ENCODE data around the gene C17orf75.
"Not testable (repeated sequence)": the region's sequence is repeated elsewhere in the genome, so short reads cannot be mapped to it uniquely, and the experiment has no call there.

C17orf75 gene

GRCh38 chr17:32320847-32321246, 21.1 kb downstream of the C17orf75 start:
- no peak for TF ChIP-seq CTCF (IDR thresholded peaks at IDR 0.05; ENCODE audit: control extremely low read depth, extremely low read depth, low read depth, missing control alignments)
- POLR2A ChIA-PET: no interaction called here
- CTCF ChIA-PET: interaction anchor here (0.9 to 2.5 kb wide), 6 partner anchors 15 to 556 kb away, joined by 3 to 19 read pairs (median 3); partner anchors contain the start of gene MYO1D
- DNase-seq (ENCODE audit: extremely low spot score): no peak

DNA sequence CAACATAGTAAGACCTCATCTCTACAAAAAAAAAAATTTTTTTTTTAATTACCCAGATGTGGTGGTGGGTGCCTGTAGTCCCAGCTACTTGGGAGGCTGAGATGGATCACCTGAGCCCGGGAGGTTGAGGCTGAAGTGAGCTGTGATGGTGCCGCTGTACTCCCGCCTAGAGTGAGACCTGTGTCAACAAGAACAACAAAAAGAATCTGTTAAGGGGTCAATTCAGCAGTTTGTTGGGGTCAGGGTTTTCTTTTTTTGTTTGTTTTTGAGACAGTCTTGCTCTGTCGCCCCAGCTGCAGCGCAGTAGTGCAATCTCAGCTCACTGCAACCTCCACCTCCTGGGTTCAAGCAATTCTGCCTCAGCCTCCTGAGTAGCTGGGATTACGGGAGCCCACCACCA, 21.9 kb downstream of the C17orf75 start:
- CTCF ChIA-PET: interaction anchor here (0.6 to 2.5 kb wide), 19 partner anchors 8 to 557 kb away, joined by 3 to 19 read pairs (median 3); partner anchors contain the start of gene MYO1D
- DNase-seq (ENCODE audit: extremely low spot score); POLR2A ChIA-PET: not testable (repeated sequence)

- ChIA-PET POLR2A (no interaction called here), CTCF (interaction anchor here (0.6 to 2.7 kb wide), 23 partner anchors 9 to 558 kb away, joined by 3 to 19 read pairs (median 4); partner anchors contain the start of gene MYO1D)
- DNase-seq (ENCODE audit: extremely low spot score): peak; percentile 85
- TF ChIP-seq CTCF (IDR thresholded peaks at IDR 0.05; ENCODE audit: control extremely low read depth, extremely low read depth, low read depth, missing control alignments): peak; percentile 97
These were observed 22.4 kb downstream of the C17orf75 start for GRCh38 chr17:32319548-32319905.

- CTCF ChIA-PET: interaction anchor here (0.7 to 2.7 kb wide), 8 partner anchors 15 to 137 kb away, joined by 3 to 10 read pairs (median 5); no protein-coding TSS in a partner anchor
- POLR2A ChIA-PET: no interaction called here
- no peak for DNase-seq (ENCODE audit: extremely low spot score)
- no peak for TF ChIP-seq CTCF (IDR thresholded peaks at IDR 0.05; ENCODE audit: control extremely low read depth, extremely low read depth, low read depth, missing control alignments)
These were observed 23.9 kb downstream of the C17orf75 start for GRCh38 chr17:32318071-32318470.

GRCh38 chr17:32317353-32317752, 24.6 kb downstream of the C17orf75 start:
- no peak for DNase-seq (ENCODE audit: extremely low spot score)
- TF ChIP-seq CTCF (IDR thresholded peaks at IDR 0.05; ENCODE audit: control extremely low read depth, extremely low read depth, low read depth, missing control alignments): no peak
- POLR2A ChIA-PET: no interaction called here
- CTCF ChIA-PET: interaction anchor here (2.1 to 2.7 kb wide), 3 partner anchors 60 to 74 kb away, joined by 5 to 10 read pairs (median 6); no protein-coding TSS in a partner anchor

- POLR2A ChIA-PET; DNase-seq (ENCODE audit: extremely low spot score): not testable (repeated sequence)
- CTCF ChIA-PET: interaction anchor here (1.2 to 2.7 kb wide), 3 partner anchors 62 to 65 kb away, joined by 3 to 10 read pairs (median 4); no protein-coding TSS in a partner anchor
These were observed 25.3 kb downstream of the C17orf75 start for GRCh38 chr17:32316653-32317052.

- DNase-seq (ENCODE audit: extremely low spot score): no peak
- ChIA-PET POLR2A (no interaction called here), CTCF (interaction anchor here (1.1 to 1.7 kb wide), 4 partner anchors 9 to 112 kb away, joined by 3 to 6 read pairs (median 3); no protein-coding TSS in a partner anchor)
- no peak for TF ChIP-seq CTCF (IDR thresholded peaks at IDR 0.05; ENCODE audit: control extremely low read depth, extremely low read depth, low read depth, missing control alignments)
These were observed 26.8 kb downstream of the C17orf75 start for GRCh38 chr17:32315171-32315570.

DNA sequence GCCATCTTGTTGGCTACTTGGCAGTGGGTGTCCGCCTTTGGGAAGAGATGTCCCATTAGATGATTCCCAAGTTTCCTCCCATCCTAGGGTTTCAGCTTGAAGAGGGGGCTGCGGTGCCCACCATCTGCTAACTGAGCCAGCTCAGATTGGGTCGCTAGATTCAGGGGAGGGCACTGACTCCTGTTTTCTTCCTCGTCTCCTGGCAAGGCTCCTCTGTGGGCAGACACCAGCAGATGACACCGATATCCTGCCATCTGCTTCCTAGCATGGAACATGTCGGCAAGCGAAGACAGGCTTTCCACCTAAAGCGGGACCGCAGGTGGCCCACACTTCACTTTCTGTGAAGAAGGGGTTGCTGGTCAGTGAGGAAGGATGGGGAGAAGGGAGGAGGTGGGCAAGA, 27.3 kb downstream of the C17orf75 start:
- ChIA-PET POLR2A (no interaction called here), CTCF (interaction anchor here (1.7 kb wide), 1 partner anchor 111 kb away, joined by 3 read pairs; no protein-coding TSS in a partner anchor)
- DNase-seq (ENCODE audit: extremely low spot score): no peak
- TF ChIP-seq CTCF (IDR thresholded peaks at IDR 0.05; ENCODE audit: control extremely low read depth, extremely low read depth, low read depth, missing control alignments): no peak

All from GM10248 (cell line).